GM23248 (cell line): ENCODE measurements around the gene SMYD3.

Experiments used
- EZH2 ChIP-seq: fragments of 200-600 bp; sonication (generic); IDR thresholded peaks from 2 replicates; pipeline ENCODE4 v1.6.1; 2018; ENCODE audit warnings: antibody characterized with exemption, mild to moderate bottlenecking; ENCODE audit not compliant: insufficient read depth, poor library complexity, severe bottlenecking
- EZH2phosphoT487 ChIP-seq: fragments of 200-600 bp; sonication (generic); IDR thresholded peaks from 2 replicates; pipeline ENCODE4 v1.6.1; 2018; ENCODE audit warnings: antibody characterized with exemption, moderate library complexity, mild to moderate bottlenecking, low read depth; ENCODE audit not compliant: insufficient read depth

GRCh38 chr1:246518456-246519205 lies 11.6 kb upstream of the SMYD3 start:
- TF ChIP-seq EZH2phosphoT487 (no peak), EZH2 (no peak)
